ENCODE results near the gene PRDM15. TPM values are rescaled to one million over a fixed set of nuclear protein-coding genes. Genes with fewer than 3 reads are reported as not detected.

PRDM15 gene
- total and polyA plus RNA-seq, 5 donors from 2014 or later = 0.75 to 13.2 (median 1.7) TPM

GRCh38 chr21:41858466-41859296 is 20.5 kb downstream of the PRDM15 start:
- Mint-ChIP-seq H3K36me3 (peaks cover 27% of the 10 kb centered on the region), H3K4me3 (no peak overlapping the region), H3K27me3 (no peaks in the 10 kb centered on the region), H3K4me1 (peaks cover 5 to 13% (median 7%) of the 10 kb centered on the region in 4 donors), H3K27ac (no peak overlapping the region), H3K9me3 (no peaks in the 10 kb centered on the region)
- no peaks in the 10 kb centered on the region for H3K9me3 ChIP-seq (ENCODE audit: control insufficient read depth in 2 of 2, low read length in 2 of 2)
- H3K36me3 ChIP-seq (ENCODE audit: control insufficient read depth, insufficient read depth, low read length) = peaks cover 43% of the 10 kb centered on the region
- H3K27ac ChIP-seq (ENCODE audit: insufficient read depth, low read length, poor library complexity, severe bottlenecking) = no peak overlapping the region
- DNase-seq = no peak
- H3K27me3 ChIP-seq (ENCODE audit: control insufficient read depth, insufficient read depth, low read length) = no peaks in the 10 kb centered on the region
- no peaks in the 10 kb centered on the region for H3K4me1 ChIP-seq (ENCODE audit: control insufficient read depth, insufficient read depth, low read length, poor library complexity, severe bottlenecking)
- ATAC-seq (ENCODE audit: low read depth in 2 of 2) = no peak
- no peak overlapping the region for H3K4me3 ChIP-seq (ENCODE audit: low read depth, low read length)

DNA sequence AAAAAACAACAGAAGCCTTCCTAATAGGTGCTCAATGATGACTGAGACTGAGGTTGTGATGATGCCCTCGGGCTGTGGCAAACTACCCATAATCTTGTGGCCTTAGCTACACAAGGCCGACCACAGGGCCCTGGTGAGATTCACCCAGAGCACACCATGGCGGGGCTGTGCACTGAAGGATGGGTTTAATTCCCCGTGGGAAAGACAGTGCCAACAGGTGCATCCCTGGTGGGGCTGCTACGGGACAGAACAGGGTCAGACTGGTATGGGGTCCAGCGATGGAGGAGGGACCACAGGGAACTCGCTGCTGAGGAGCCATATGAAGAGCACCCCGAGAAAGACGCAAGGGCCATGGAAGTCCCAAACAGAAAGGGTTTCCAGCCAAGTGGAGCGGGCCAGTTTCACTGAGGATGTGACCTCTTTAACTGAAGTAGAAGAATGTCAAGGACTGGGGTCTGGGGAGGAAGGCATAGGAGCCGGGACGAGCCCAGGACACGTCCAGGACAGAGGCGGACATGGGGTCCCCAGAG is 21.3 kb downstream of the PRDM15 start:
- Histone ChIP-seq H3K9me3 (ENCODE audit: control insufficient read depth in 2 of 2, low read length in 2 of 2) (no peaks in the 10 kb centered on the region), H3K27ac (ENCODE audit: insufficient read depth, low read length, poor library complexity, severe bottlenecking) (no peak overlapping the region), H3K27me3 (ENCODE audit: control insufficient read depth, insufficient read depth, low read length) (no peaks in the 10 kb centered on the region), H3K36me3 (ENCODE audit: control insufficient read depth, insufficient read depth, low read length) (peaks cover 49% of the 10 kb centered on the region), H3K4me1 (ENCODE audit: control insufficient read depth, insufficient read depth, low read length, poor library complexity, severe bottlenecking) (no peaks in the 10 kb centered on the region), H3K4me3 (ENCODE audit: low read depth, low read length) (no peak overlapping the region)
- Mint-ChIP-seq H3K4me3 (no peak overlapping the region), H3K27me3 (no peaks in the 10 kb centered on the region), H3K9me3 (no peaks in the 10 kb centered on the region), H3K27ac (no peak overlapping the region), H3K36me3 (peaks cover 27% of the 10 kb centered on the region), H3K4me1 (peaks cover 0 to 8% (median 3%) of the 10 kb centered on the region in 4 donors)
- DNase-seq = no peak
- no peak for ATAC-seq (ENCODE audit: low read depth in 2 of 2)

GRCh38 chr21:41856572-41856971 is 22.6 kb downstream of the PRDM15 start:
- no peaks in the 10 kb centered on the region for H3K27me3 ChIP-seq (ENCODE audit: control insufficient read depth, insufficient read depth, low read length)
- Mint-ChIP-seq H3K4me1 (peaks cover 0 to 6% (median 3%) of the 10 kb centered on the region in 4 donors), H3K27ac (peak overlapping the region in 2 of 3 donors; percentile 18 to 51), H3K27me3 (no peaks in the 10 kb centered on the region), H3K4me3 (no peak overlapping the region), H3K9me3 (no peaks in the 10 kb centered on the region), H3K36me3 (peaks cover 27% of the 10 kb centered on the region)
- peaks cover 56% of the 10 kb centered on the region for H3K36me3 ChIP-seq (ENCODE audit: control insufficient read depth, insufficient read depth, low read length)
- H3K4me3 ChIP-seq (ENCODE audit: low read depth, low read length) = no peak overlapping the region
- H3K27ac ChIP-seq (ENCODE audit: insufficient read depth, low read length, poor library complexity, severe bottlenecking) = no peak overlapping the region
- no peaks in the 10 kb centered on the region for H3K9me3 ChIP-seq (ENCODE audit: control insufficient read depth in 2 of 2, low read length in 2 of 2)
- ATAC-seq (ENCODE audit: low read depth in 2 of 2) = no peak
- no peaks in the 10 kb centered on the region for H3K4me1 ChIP-seq (ENCODE audit: control insufficient read depth, insufficient read depth, low read length, poor library complexity, severe bottlenecking)
- no peak for DNase-seq

DNA sequence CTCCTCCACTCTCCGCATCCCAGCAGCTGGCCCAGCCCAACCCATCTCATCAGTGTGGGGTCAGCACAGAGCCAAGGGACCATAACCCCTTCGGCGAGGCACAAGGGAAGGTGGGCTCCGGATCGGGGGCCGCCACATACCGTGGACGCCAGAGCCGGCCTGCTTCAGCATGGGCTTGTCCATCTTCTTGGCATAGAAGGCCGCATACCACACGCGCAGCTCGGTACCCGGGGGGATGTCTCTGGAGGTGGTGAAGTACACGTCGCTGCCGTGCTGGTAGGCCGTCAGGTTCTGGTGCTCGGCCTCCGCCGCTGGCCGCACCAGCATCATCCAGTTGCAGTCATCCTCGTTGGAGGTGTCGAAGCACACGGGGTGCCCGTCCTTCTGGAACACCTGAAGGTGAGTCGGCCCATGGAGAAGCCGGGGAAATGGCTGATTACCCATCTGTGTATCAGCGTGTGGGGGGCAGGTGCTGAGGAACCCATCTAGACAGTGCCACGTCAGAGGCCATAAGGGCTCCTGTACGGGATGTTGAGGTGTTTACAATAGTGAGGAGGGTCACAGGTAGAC is 24.6 kb downstream of the PRDM15 start:
- no peak overlapping the region for H3K4me3 ChIP-seq (ENCODE audit: low read depth, low read length)
- H3K36me3 Mint-ChIP-seq = peaks cover 36% of the 10 kb centered on the region
- no peaks in the 10 kb centered on the region for H3K27me3 Mint-ChIP-seq
- no peaks in the 10 kb centered on the region for H3K9me3 Mint-ChIP-seq
- no peak overlapping the region for H3K27ac ChIP-seq (ENCODE audit: insufficient read depth, low read length, poor library complexity, severe bottlenecking)
- DNase-seq = no peak
- ATAC-seq (ENCODE audit: low read depth in 2 of 2) = no peak
- peaks cover 0 to 4% (median 2%) of the 10 kb centered on the region in 4 donors for H3K4me1 Mint-ChIP-seq
- H3K4me3 Mint-ChIP-seq = peak overlapping the region in 1 of 4 donors; percentile 21
- no peak overlapping the region for H3K27ac Mint-ChIP-seq
- no peaks in the 10 kb centered on the region for H3K9me3 ChIP-seq (ENCODE audit: control insufficient read depth in 2 of 2, low read length in 2 of 2)
- H3K27me3 ChIP-seq (ENCODE audit: control insufficient read depth, insufficient read depth, low read length) = no peaks in the 10 kb centered on the region
- H3K36me3 ChIP-seq (ENCODE audit: control insufficient read depth, insufficient read depth, low read length) = peaks cover 56% of the 10 kb centered on the region
- H3K4me1 ChIP-seq (ENCODE audit: control insufficient read depth, insufficient read depth, low read length, poor library complexity, severe bottlenecking) = no peaks in the 10 kb centered on the region

DNA sequence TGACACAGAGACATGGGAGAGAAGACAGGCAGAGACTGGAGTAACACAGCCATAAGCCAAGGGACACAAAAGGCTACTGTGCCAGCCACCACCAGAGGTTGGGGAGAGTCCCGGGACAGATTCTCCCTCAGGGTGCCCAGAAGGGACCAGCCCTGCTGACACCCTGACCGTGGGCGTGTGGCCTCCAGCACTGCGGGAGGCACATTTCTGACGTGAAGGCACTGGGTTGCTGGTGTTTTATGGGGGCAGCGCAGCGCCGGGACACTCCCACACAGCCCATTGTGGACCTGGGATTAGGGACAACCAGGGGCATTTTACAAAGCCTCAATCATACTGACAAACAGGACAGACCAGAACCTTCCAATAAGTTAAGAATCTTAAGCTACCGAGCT is 26.2 kb downstream of the PRDM15 start:
- ATAC-seq (ENCODE audit: low read depth in 2 of 2) (no peak), DNase-seq (no peak)
- Histone ChIP-seq H3K27ac (ENCODE audit: insufficient read depth, low read length, poor library complexity, severe bottlenecking) (no peak overlapping the region), H3K36me3 (ENCODE audit: control insufficient read depth, insufficient read depth, low read length) (peaks cover 46% of the 10 kb centered on the region), H3K27me3 (ENCODE audit: control insufficient read depth, insufficient read depth, low read length) (no peaks in the 10 kb centered on the region), H3K4me3 (ENCODE audit: low read depth, low read length) (no peak overlapping the region), H3K9me3 (ENCODE audit: control insufficient read depth in 2 of 2, low read length in 2 of 2) (no peaks in the 10 kb centered on the region), H3K4me1 (ENCODE audit: control insufficient read depth, insufficient read depth, low read length, poor library complexity, severe bottlenecking) (no peaks in the 10 kb centered on the region)
- H3K4me3 Mint-ChIP-seq = no peak overlapping the region
- no peak overlapping the region for H3K27ac Mint-ChIP-seq
- H3K4me1 Mint-ChIP-seq = peaks cover 0 to 4% (median 2%) of the 10 kb centered on the region in 4 donors
- H3K36me3 Mint-ChIP-seq = peaks cover 41% of the 10 kb centered on the region
- no peaks in the 10 kb centered on the region for H3K9me3 Mint-ChIP-seq
- no peaks in the 10 kb centered on the region for H3K27me3 Mint-ChIP-seq

DNA sequence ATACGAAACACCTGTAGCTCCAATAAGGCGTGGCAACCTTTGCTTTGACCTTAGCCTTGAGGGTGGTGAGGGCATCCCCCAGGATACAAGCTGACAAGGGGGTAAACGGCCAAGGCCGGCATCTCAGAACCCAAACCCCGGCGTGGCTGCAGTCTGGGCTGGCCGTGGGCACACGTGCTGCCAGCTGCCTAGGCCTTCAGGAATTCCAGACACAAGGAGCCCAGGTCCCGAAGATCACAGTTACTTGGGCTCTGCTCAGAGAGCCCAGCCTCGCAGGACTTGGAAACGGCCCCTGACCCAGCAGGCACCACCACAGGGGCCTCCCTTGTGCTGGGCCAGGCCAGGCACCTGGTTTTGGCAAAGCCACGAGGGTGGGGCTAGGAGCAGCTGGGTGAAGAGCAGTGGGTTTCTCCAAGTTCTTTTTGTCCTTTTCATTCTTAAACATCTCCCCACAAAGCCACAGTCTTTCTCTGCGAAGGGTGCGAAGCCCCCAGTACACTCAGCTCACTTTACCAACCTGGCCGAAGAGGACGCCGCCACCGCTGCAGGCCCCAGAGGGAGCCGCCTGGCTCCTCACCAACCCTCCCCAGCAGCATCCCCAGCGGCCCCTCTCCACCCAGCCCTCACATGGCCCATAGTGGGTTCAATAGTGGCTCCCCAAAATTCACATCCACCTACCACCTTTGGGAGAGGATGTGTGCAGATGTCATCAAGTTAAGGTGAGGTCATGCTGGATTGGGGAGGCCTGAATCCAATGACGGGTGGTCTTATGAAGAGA is 26.8 kb downstream of the PRDM15 start:
- Histone ChIP-seq H3K27ac (ENCODE audit: insufficient read depth, low read length, poor library complexity, severe bottlenecking) (no peak overlapping the region), H3K36me3 (ENCODE audit: control insufficient read depth, insufficient read depth, low read length) (peaks cover 46% of the 10 kb centered on the region), H3K4me3 (ENCODE audit: low read depth, low read length) (no peak overlapping the region), H3K27me3 (ENCODE audit: control insufficient read depth, insufficient read depth, low read length) (no peaks in the 10 kb centered on the region), H3K9me3 (ENCODE audit: control insufficient read depth in 2 of 2, low read length in 2 of 2) (no peaks in the 10 kb centered on the region), H3K4me1 (ENCODE audit: control insufficient read depth, insufficient read depth, low read length, poor library complexity, severe bottlenecking) (no peaks in the 10 kb centered on the region)
- no peak for ATAC-seq (ENCODE audit: low read depth in 2 of 2)
- Mint-ChIP-seq H3K9me3 (no peaks in the 10 kb centered on the region), H3K27me3 (no peaks in the 10 kb centered on the region), H3K36me3 (peaks cover 37% of the 10 kb centered on the region), H3K4me3 (no peak overlapping the region), H3K4me1 (peaks cover 0 to 4% (median 2%) of the 10 kb centered on the region in 4 donors), H3K27ac (no peak overlapping the region)
- no peak for DNase-seq

DNA sequence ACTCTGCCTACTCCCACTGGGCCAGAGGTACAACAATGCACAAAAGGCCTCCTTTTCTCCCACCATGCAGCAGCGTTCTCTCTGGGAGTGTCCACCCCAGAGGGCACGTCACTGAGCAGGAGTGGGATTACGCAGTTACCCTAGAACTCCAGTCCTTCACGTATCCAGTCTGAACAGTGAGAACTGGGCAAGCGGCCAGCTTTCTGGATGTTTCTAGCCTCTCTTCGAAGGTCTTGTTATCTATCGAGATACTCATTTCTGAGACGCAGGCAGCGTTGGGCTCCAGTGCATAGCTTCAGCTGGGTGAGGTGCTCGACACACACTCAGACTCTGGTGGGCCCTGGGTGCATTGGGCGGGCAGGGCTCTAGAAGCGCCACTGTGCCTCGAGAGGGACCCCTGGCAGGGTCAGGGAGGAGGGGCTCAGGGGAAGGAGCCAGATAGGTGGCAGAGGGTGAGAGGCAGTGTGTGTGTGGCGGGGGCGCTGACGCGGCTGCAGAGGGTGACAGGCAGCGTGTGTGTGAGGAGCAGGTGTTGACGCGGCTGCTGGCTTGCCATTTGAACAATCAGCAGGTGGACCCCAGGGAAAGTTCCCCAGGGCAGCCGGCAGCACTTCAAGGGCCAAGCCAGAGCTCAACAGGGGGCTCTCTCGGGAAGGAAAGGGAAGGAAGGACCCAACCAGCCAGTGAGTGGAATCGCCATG is 27.9 kb downstream of the PRDM15 start:
- H3K4me1 Mint-ChIP-seq = peaks cover 0 to 1% (median under 1%) of the 10 kb centered on the region in 4 donors
- no peak for DNase-seq
- no peaks in the 10 kb centered on the region for H3K27me3 ChIP-seq (ENCODE audit: control insufficient read depth, insufficient read depth, low read length)
- H3K36me3 Mint-ChIP-seq = peaks cover 32% of the 10 kb centered on the region
- no peak for ATAC-seq (ENCODE audit: low read depth in 2 of 2)
- no peak overlapping the region for H3K27ac Mint-ChIP-seq
- no peaks in the 10 kb centered on the region for H3K4me1 ChIP-seq (ENCODE audit: control insufficient read depth, insufficient read depth, low read length, poor library complexity, severe bottlenecking)
- no peak overlapping the region for H3K4me3 ChIP-seq (ENCODE audit: low read depth, low read length)
- H3K9me3 Mint-ChIP-seq = no peaks in the 10 kb centered on the region
- no peaks in the 10 kb centered on the region for H3K27me3 Mint-ChIP-seq
- no peak overlapping the region for H3K27ac ChIP-seq (ENCODE audit: insufficient read depth, low read length, poor library complexity, severe bottlenecking)
- H3K36me3 ChIP-seq (ENCODE audit: control insufficient read depth, insufficient read depth, low read length) = peaks cover 38% of the 10 kb centered on the region
- H3K9me3 ChIP-seq (ENCODE audit: control insufficient read depth in 2 of 2, low read length in 2 of 2) = no peaks in the 10 kb centered on the region
- H3K4me3 Mint-ChIP-seq = no peak overlapping the region

All from CD4-positive, CD25-positive, alpha-beta regulatory T cell (primary cell).